HG03095 (cell line): ENCODE results near the gene ACSM3.
A peak's percentile ranks its signal among the peaks of the same experiment; 100 is the strongest.

Experiments
- ATAC-seq: cut with Tn5 transposase; IDR thresholded peaks from one replicate; pipeline ENCODE4 v1.9.1; 2021; ENCODE audit warnings: moderate library complexity; ENCODE audit not compliant: unreplicated experiment

Gene ACSM3

DNA sequence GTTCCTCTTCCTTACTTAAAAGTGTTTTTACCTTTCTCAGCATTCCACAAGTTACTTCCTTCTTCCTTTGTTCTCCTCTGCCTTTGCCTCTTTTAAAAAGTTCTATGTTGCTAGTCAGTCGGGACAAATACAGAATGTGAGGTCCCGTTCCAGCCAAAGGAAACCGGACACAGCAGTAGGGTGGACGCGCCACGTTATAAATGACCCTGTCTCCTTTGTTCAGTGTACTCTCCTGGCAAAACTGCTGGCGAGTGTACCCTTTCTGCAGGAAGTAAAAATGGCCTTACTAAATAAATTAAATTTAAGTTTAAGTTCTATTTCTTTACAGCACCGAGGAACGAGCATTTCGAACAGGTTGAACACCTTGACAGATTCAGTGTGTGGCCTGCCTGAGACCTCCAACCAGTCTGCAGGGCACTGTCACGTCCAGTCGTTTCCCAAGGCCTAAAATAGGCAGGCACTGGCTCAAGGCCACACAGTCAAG lies 41.9 kb downstream of the ACSM3 start:
- peak; percentile 12 for ATAC-seq

DNA sequence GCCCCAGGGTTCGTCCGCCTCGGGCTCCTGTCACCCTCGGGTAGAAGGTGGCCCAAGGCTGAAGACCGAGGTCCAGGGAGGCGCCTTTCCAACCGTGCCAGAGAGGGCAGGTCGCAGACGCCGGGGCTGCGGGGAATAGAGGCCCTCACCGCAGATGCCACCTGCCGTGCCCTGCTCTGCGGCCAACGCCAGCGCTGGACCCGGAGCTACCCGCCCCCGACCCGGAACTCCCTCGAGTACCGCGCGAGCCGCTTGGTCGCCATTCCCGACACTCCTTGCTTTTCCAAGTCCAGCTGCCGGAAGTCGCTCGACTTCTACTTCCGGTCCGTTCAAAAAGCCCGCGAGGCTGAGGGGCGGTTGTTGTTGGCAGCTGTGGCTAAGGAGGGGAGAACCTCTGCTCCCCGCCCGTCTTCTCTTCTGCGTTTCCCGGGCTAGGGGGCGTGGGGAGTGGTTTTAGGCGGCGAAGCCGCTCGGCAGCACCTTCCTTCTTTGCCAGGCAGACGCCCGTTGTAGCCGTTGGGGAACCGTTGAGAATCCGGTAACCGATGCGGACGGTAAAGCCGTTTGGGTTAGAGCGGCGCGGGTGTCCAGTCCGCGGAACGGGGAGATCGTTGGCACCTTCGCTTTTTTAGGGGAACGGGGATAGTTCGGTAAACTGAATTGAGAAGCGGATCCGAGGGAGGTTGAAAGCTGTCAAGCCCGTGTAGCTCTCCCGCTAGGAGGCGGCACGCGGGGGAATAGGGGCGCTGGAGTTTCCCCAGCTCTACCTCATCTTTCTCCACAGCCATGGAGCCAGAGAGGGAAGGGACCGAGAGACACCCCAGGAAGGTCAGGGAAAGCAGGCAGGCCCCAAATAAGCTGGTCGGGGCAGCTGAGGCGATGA lies 42.6 kb downstream of the ACSM3 start, which contains the start of the genes ERI2 and REXO5:
TSS of gene ERI2 (minus strand) at position 305 of the 883 bp plus-strand sequence. CDS start at position 263, 42 bp downstream.
TSS of gene REXO5 (plus strand) at position 360 of the 883 bp plus-strand sequence. CDS start at position 787, 427 bp downstream.
- peak; percentile 73 for ATAC-seq

DNA sequence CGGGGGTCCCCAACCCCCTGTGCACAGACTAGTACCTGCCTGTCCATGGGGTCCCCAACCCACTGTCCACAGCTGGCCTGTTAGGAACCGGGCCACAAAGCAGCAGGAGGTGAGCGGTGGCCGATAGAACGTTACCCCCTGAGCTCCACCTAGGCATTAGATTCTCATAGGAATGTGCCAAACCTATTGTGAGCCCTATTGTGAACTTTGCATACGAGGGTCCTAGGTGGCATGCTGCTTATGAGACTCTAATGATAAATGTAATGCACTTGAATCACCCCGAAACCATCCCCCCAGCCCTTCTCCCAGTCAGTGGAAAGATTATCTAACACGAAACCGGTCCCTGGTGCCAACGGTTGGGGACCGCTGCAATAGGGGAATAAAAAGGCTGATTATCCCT lies 44.0 kb downstream of the ACSM3 start:
- no peak for ATAC-seq

DNA sequence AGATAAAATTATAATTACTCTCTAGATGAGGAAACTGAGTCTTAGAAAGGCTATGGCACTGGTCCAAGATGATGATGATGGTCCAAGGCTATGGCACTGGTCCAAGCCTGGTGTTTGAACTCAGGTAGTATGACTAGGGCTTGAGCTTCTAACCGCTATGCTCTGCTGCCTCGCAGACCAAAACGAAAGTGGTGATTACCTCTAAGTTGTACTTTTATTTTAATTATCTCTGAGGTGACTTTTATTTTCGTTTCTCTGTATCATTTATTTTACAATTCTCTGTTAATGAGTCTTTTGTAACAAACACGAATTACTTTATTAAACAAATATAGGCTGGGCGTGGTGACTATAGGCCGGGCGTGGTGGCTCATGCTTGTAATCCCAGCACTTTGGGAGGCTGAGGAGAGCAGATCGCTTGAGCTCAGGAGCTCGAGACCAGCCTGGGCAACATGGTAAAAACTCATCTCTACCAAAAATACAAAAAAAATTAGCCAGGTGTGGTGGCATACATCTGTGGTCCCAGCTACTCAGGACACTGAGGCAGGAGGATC lies 48.1 kb downstream of the ACSM3 start:
- no peak for ATAC-seq

DNA sequence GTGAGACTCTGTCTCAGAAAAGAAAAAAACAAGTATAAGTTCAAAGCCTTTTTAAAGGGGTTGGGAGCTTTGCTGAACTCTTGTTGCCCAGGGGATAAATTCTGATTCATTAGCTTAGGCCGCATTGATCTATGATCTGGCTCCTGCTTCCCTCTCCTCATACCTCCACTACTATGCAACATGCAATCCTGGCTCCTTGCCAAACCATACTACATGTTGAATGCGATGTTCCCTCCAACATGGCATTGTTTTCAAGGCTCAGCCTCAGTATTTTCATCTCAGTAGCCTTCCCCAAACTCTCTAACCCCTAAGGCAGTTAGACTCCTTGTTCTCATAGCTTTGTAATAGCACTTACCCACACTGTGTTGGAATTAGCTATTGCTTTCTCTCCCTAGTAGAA lies 48.7 kb downstream of the ACSM3 start:
- ATAC-seq = no peak

DNA sequence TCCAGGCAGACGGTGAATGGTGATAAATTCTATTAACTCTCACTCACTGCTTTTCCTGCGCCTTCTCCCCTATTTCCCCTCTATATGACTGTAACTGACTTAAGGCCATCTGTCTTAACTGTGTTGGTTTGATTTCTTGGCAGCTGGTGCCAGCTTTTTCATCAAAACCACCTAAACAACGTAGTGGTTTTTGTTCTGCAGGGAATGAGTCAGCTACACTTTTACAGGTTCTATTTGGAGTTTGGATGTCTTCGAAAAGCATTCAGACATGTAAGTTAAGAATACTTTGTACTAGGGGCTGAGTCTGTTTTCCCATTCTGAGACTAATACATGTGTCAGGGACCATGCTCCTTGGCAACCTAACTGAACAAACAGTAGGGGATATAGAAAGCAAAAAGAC lies 51.0 kb downstream of the ACSM3 start:
- ATAC-seq = no peak

DNA sequence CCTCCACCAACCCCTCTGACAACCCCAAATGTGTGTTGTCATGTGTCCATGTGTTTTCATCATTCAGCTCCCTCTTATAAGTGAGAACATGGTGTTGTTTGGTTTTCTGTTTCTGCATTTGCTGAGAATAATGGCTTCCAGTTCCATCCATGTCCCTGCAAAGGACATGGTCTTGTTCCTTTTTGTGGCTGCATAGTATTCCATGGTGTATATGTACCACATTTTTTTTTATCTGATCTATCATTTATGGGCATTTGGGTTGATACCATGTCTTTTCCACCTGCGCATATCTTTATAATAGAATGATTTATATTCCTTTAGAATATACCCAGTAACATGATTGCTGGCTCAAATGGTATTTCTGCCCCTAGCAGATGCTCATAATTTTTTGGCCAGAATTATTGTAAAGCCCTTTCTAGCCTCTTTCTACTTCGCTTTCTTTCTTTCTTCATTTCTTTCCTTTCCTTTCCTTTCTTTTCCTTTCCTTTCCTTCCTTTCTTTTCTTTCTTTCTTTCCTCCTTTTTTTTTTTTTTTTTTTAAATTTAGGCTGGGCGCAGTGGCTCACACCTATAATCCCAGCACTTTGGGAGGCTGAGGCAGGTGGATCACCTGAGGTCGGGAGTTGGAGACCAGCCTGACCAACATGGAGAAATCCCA lies 55.2 kb downstream of the ACSM3 start:
- ATAC-seq = no peak

DNA sequence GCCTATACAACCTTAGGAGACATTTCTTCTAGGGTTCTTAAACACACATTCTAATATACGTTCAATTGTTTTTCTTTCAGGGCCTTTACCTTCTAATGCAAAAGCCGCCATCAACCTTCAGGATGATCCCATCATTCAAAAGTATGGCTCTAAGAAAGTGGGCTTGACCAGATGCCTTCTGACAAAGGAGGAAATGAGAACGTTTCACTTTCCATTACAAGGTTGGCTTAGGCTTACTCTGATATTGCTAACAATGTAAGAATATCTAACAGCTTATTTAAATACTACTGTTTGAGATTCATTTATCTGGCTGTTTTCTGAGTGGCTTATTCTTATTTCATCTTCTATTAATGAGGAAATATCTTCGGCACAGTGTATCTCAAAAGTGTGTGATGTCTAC lies 57.9 kb downstream of the ACSM3 start:
- no peak for ATAC-seq

DNA sequence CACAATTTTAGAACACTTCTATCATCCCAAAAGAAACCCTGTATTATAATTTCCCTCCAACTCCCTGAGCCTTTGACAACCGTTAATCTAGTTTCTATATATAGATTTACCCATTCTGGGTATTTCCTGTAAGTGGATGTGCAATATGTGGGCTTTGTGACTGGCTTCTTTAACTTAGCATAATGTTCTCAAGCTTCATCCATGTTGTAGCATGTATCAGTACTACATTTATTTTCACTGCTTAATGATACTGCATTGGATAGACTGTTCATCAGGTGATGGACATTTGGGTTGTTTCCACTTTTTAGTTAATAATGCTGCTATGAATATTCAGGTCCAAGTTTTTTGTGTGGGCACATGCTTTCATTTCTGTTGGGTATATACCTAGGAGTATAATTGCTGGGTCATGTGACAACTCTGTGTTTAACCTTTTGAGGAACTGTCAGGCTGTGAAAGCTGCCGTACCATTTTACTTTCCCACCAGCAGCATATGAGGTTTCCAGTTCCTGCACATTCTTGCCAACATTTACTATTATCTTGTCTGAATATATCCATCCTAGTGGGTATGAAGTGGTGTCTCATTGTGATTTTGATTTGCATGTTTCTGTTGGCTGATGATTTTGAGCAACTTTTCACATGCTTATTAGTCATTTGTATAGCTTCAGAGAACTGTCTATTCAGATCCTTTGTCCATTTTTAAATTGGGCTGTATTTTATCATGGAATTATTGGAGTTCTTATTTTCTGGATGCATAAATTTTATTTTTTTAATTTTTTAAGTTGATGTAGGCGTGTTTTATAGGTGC lies 58.9 kb downstream of the ACSM3 start:
- no peak for ATAC-seq

DNA sequence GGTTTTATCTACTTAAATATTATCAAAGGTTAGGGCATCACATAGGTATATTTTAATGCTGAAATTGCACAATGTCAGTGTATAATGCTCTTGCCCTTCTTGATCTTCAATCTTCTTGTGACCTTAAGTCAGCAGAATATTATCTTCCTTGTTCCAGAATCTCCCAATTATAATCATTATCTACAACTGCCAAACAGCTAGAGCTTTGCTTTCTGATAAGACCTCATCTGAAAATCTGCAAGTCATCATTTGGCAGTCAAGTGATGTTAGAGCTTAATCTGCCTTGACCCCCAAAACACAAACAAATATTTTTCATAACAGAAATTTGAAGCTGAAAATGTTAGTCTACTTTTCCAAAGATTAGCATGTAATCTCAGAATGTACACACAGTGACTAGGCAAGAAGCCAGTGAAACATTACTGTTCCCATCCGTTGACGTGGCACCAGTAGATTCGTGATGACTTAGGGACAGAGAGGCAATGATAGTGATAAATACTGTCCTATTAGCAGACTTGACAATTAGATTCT lies 62.3 kb downstream of the ACSM3 start:
- no peak for ATAC-seq

DNA sequence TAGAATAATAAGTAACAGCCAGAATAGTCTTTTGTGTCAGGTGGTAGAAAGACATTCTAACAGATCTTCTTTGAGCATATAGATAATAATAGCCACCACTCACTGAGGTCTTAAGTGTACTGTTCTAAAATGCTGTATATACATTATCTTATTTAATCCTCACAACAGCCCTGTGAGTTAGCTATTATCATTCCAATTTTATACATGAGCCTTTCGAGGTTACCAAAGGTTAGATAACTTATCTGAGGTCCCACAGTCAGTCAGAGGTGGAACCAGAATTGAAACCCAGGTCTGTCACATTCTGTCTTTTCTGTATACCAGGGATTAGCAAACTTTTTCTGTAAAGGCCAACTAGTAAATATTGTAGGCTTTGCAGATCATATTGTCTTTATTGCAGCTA lies 65.7 kb downstream of the ACSM3 start:
- no peak for ATAC-seq

DNA sequence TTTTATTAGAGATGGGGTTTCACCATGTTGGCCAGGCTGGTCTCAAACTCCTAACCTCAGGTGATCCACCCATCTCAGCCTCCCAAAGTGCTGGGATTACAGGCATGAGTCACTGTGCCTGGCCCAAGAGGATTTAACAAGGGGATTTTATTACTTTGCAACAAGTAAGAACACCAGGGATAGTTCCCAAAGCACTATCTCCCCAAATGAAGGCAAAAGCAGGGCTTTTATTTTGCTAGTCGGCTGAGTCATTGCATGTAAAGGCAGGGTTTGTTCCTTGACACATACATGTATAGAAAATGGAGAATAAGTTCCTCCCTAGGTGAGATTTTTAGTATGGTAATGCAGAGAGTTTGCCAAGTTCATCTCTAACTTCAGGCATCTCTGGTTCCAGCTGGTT lies 66.6 kb downstream of the ACSM3 start:
- ATAC-seq = no peak

DNA sequence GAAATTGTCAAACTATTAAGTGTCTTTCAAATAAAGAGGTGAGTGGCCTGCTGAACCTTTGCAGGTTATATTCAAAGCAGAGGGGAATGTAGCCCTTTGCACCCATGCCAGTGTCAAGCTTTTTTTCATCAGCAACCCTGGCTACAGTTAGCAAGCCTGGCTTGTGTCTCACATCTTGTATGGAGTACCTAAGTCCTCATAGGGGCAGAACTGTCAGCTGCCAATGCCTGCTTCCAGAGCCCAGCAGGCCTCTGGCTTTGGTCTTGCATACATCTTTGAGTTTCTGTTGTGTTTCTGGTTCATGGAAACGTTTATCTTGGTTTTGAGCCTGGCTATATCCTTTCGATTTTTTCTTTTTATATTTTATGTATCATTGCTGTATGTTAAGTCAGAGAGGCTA lies 69.3 kb downstream of the ACSM3 start:
- no peak for ATAC-seq

DNA sequence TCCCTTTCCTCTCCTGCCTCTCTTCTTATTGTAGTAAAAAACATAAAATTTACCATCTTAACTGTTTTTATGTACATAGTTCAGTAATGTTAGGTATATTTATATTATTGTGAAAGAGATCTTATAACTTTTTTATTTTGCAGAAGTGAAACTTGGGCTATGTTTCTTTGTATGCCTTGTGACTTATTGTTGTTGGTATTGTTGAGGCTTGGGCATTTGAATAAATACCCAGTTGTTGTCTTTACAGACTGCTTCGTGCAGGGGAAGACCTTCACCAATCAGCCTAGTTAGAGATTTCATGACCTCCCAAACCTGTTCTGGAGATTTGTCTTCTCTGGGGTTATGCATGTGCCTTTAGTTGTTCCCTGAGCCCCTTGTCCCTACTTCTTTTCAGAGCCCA lies 74.4 kb downstream of the ACSM3 start:
- ATAC-seq = no peak

DNA sequence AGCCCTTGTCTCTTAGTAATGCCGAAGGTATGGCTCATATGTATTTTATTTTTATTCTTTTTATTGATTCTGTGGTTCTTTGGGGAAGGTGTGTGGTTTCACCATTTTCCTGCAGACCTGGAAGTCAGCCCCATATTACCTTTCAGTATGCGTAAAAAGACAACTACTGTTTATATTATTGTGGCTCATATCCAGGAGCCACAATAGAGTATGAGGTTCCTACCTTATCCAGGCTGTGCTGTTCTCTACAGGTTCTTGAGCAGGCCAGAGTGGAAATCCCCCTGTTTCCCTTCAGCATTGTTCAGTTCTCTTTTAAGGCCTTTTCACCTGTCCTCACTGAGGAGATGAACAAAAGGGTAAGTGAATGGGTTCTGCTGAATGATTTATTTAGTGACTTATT lies 75.7 kb downstream of the ACSM3 start:
- ATAC-seq = no peak

DNA sequence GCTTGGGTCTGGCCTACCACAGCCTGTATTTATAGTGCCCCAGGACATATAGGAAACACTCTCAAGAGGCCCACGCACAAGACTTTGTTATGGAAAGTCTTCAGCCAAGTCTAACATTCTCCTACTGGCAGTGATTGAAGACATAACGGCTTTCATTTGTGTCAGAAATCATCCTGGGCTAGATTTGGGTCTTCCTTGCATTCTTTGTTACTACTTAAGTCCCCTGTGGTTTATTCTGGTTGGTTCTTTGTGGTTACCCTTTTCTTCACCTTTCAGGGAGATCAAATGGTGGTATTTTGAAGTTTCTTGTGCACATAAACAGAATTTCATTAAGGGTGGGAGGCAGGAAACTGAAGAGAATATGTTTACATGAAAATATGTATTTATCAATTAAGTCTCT lies 80.2 kb downstream of the ACSM3 start:
- ATAC-seq = no peak

DNA sequence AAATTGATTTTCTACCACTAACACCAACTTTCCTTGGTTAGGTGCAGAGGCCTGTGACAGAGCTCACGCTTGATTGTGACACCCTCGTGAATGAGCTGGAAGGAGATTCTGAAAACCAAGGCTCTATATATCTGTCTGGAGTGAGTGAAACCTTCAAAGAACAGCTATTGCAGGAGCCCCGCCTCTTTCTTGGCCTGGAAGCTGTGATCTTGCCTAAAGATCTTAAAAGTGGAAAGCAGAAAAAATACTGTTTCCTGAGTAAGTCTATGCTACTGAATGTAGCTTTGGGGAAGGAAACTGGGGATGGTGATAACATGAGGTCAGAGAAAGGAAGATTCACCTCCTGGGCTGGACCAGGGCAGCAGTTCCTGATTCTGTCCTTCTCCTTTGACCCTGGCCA lies 80.8 kb downstream of the ACSM3 start:
- no peak for ATAC-seq

DNA sequence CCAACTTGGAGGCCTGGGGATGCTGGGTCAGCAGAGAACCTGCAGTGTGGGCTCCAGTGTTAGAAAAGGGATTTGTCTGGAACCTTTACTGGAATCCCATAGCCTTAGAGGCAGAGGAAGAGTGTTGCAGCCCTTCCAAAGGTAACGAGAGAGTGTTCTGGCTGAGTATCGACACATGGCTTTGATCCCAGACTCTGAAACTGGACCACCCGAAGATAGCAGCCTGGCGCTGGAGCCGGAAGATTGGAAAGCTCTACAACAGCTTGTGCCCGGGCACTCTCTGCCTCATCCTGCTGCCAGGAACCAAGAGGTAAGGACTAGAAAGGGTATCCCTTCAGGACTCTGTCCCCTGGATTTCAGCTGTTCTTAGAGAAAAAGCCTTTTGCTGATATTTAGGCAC lies 82.2 kb downstream of the ACSM3 start:
- ATAC-seq = no peak

DNA sequence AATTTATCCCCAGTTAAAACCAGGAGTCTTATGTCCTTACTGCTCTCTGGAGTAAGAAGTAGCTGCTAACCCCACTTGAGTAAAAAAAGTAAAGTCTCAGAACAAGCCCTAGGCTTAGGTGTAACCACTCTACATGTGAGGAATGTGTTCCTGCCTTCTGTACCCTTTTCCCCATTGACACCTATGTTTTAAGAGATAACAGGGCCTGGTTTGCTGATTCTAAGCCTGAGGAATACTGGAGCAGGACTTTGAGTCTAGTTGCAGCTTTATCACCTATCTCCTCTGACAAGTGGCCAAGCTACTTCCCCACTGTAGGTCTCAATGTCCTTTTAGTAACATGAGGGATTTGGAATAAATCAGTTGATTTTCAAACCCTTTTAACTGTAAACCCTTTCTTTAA lies 82.7 kb downstream of the ACSM3 start:
- ATAC-seq = no peak
